ENCODE measurements around the gene TMEM178B.
A peak's percentile ranks its signal among the peaks of the same experiment; 100 is the strongest.
"Not testable (repeated sequence)": the region's sequence is repeated elsewhere in the genome, so short reads cannot be mapped to it uniquely, and the experiment has no call there.

TMEM178B gene

GRCh38 chr7:141073641-141074161 lies at the start of gene TMEM178B:
Gene TMEM178B (plus strand): TSS chr7:141074064.
- peak; percentile 31 for DNase-seq (ENCODE audit: low spot score)

- DNase-seq (ENCODE audit: low spot score) = no peak
Observed at GRCh38 chr7:141024668-141025067, 49.2 kb upstream of the TMEM178B start.

- no peak for DNase-seq (ENCODE audit: low spot score)
Observed at GRCh38 chr7:141027043-141027442, 46.8 kb upstream of the TMEM178B start.

GRCh38 chr7:141028767-141029166 lies 45.1 kb upstream of the TMEM178B start:
- DNase-seq (ENCODE audit: low spot score) = no peak

- not testable (repeated sequence) for DNase-seq (ENCODE audit: low spot score)
Observed at GRCh38 chr7:141032539-141033323, 41.1 kb upstream of the TMEM178B start.

GRCh38 chr7:141038100-141038499 lies 35.8 kb upstream of the TMEM178B start:
- DNase-seq (ENCODE audit: low spot score) = not testable (repeated sequence)

- no peak for DNase-seq (ENCODE audit: low spot score)
Observed at GRCh38 chr7:141039376-141039775, 34.5 kb upstream of the TMEM178B start.

- DNase-seq (ENCODE audit: low spot score) = no peak
Observed at GRCh38 chr7:141042222-141043193, 31.4 kb upstream of the TMEM178B start.

GRCh38 chr7:141043616-141044015 lies 30.2 kb upstream of the TMEM178B start:
- no peak for DNase-seq (ENCODE audit: low spot score)

GRCh38 chr7:141045126-141045841 lies 28.6 kb upstream of the TMEM178B start:
- no peak for DNase-seq (ENCODE audit: low spot score)

- DNase-seq (ENCODE audit: low spot score) = no peak
Observed at GRCh38 chr7:141045842-141046620, 27.8 kb upstream of the TMEM178B start.

- no peak for DNase-seq (ENCODE audit: low spot score)
Observed at GRCh38 chr7:141053626-141054025, 20.2 kb upstream of the TMEM178B start.

- no peak for DNase-seq (ENCODE audit: low spot score)
Observed at GRCh38 chr7:141055146-141055545, 18.7 kb upstream of the TMEM178B start.

- no peak for DNase-seq (ENCODE audit: low spot score)
Observed at GRCh38 chr7:141057788-141058187, 16.1 kb upstream of the TMEM178B start.

- DNase-seq (ENCODE audit: low spot score) = not testable (repeated sequence)
Observed at GRCh38 chr7:141067856-141068255, 6.0 kb upstream of the TMEM178B start.

- DNase-seq (ENCODE audit: low spot score) = peak; percentile 6
Observed at GRCh38 chr7:141071260-141071854, 2.5 kb upstream of the TMEM178B start.

- DNase-seq (ENCODE audit: low spot score) = no peak
Observed at GRCh38 chr7:141071855-141072547, 1.9 kb upstream of the TMEM178B start.

GRCh38 chr7:141072548-141073172 lies 1.2 kb upstream of the TMEM178B start:
- DNase-seq (ENCODE audit: low spot score) = peak; percentile 25

GRCh38 chr7:141073173-141073640 lies 657 bp upstream of the TMEM178B start:
- peak; percentile 10 for DNase-seq (ENCODE audit: low spot score)
